Stomach (tissue), 9 donors: ENCODE data around the gene ENAM. TPM values are rescaled to one million over a fixed set of nuclear protein-coding genes. Genes with fewer than 3 reads are reported as not detected.

Source experiments
- DNase-seq, 2 donors: peaks; one replicate each; pipeline versions ENCODE4 v3.0.0 to v3.0.0-alpha.2; 2013 to 2019
- H3K27ac ChIP-seq, 5 donors: fragments of 200-600 bp in 4 of 5; sonication (generic) in 4 of 5; one replicate each; pipeline ENCODE4 v1.5.1; 2013 to 2019; ENCODE audit warnings: mild to moderate bottlenecking in 1 of 5, moderate library complexity in 1 of 5
- H3K27me3 ChIP-seq, 3 donors: fragments of 200-600 bp; sonication (generic); one replicate each; pipeline ENCODE4 v1.5.1; 2017 to 2019; ENCODE audit warnings: mixed run types in 1 of 3
- H3K36me3 ChIP-seq, 4 donors: fragments of 200-600 bp; sonication (generic); 1 replicate in 3 of 4; 2 replicates in 1 of 4; pipeline ENCODE4 v1.5.1; 2016 to 2019
- H3K4me1 ChIP-seq, 4 donors: fragments of 200-600 bp; sonication (generic); one replicate each; pipeline ENCODE4 v1.5.1; 2016 to 2019
- H3K4me3 ChIP-seq, 4 donors: fragments of 200-600 bp; sonication (generic) in 3 of 4; one replicate each; pipeline ENCODE4 v1.5.1; 2016 to 2019; ENCODE audit warnings: mild to moderate bottlenecking in 1 of 4
- H3K9me3 ChIP-seq, 4 donors: fragments of 200-600 bp; sonication (generic); one replicate each; pipeline ENCODE4 v1.5.1; 2016 to 2019
- EP300 ChIP-seq: sonication (generic); formaldehyde crosslinking; IDR thresholded peaks from one replicate; pipeline ENCODE4 v1.6.1; 2017; ENCODE audit warnings: antibody characterized with exemption
- POLR2A ChIP-seq, 4 donors: fragments of 450-650 bp; IDR thresholded peaks; one replicate each; pipeline ENCODE4 v1.6.1; 2016; ENCODE audit warnings: antibody characterized with exemption in 4 of 4, control low read depth in 2 of 4, mild to moderate bottlenecking in 1 of 4, moderate library complexity in 1 of 4
- POLR2AphosphoS5 ChIP-seq, 3 donors: sonication (generic); formaldehyde crosslinking; IDR thresholded peaks; one replicate each; pipeline ENCODE4 v1.6.1; 2016; ENCODE audit warnings: antibody characterized with exemption in 3 of 3
- WGBS, 5 donors: extraction: QIAGEN DNeasy Blood & Tissue Kit in 3 of 5; methylation state at CpG; one replicate each; pipeline versions ENCODE4 v1.1.5 to v1.1.7; 2013 to 2018; 5-methylcytosine and 5-hydroxymethylcytosine counted together
- intact Hi-C: fragments of 100-400 bp; cut with DNase I; formaldehyde crosslinking; loops from one replicate; pipeline ENCODE4 v1.15.1; 2023; ENCODE audit warnings: low total_unique reads
- polyA plus RNA-seq, 3 donors: library from polyadenylated mRNA; stranded (reverse); fragments of 200-250 nt; gene quantifications; one replicate each; pipeline ENCODE4 v1.2.3, GENCODE V29; 2013
- total RNA-seq, 5 donors: library from RNA; depleted of rRNA; stranded (reverse); fragments of >200 nt; gene quantifications; one replicate each; pipeline versions ENCODE4 v1.1.0 to v1.2.3, GENCODE V29; 2014 to 2016
- TF ChIP-seq, protein P1 (sequence below), 7 experiments: fragments of 450-650 bp in 4 of 7; fragments of 200-600 bp in 3 of 7; sonication (generic) in 3 of 7; IDR thresholded peaks; one replicate each; pipeline ENCODE4 v1.5.1; 2016 to 2019; ENCODE audit warnings: antibody characterized with exemption in 7 of 7, control low read depth in 2 of 7, mild to moderate bottlenecking in 1 of 7
- donor health status: healthy with polysubstance abuse.
- donor health status: Bipolar disorder and iron deficiency.
- donor health status: healthy.

The ENAM gene
- total and polyA plus RNA-seq, 8 donors, result 0.14 to 1.7 (median 0.44) TPM; not detected in 2

DNA sequence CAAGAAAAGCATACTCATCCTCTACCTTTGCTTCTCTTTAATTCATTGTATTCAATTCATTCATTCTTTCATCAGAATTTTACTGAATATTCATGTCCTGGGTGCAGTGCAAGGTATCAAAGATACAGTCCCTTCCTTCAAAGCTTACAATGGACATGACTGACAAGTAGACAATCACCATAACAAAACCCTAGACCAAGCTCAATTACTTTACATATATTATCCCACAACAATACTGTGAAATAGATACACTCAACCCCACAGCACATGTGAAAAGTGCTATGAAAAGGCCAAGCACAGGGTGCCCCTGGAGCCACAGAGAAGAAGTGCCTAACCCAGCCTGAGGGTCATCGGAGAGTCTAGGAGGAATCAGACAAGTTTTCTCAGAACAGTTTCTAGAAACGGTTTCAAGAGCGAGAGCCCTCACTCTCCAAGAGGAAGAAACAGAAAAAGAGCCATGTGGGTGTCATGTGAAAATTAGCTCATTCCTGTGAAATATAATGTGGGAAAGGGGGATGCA is 21.1 kb upstream of the ENAM start:
- H3K27me3 ChIP-seq, result no peaks in the 10 kb centered on the region
- 87 to 96% (median 91%) methylated on average over 3 of the region's 3 CpGs for WGBS, 5 donors
- H3K9me3 ChIP-seq, result no peaks in the 10 kb centered on the region
- H3K4me3 ChIP-seq, result no peak overlapping the region
- no peaks in the 10 kb centered on the region for H3K4me1 ChIP-seq
- no peak for DNase-seq
- TF ChIP-seq, protein P1, sequence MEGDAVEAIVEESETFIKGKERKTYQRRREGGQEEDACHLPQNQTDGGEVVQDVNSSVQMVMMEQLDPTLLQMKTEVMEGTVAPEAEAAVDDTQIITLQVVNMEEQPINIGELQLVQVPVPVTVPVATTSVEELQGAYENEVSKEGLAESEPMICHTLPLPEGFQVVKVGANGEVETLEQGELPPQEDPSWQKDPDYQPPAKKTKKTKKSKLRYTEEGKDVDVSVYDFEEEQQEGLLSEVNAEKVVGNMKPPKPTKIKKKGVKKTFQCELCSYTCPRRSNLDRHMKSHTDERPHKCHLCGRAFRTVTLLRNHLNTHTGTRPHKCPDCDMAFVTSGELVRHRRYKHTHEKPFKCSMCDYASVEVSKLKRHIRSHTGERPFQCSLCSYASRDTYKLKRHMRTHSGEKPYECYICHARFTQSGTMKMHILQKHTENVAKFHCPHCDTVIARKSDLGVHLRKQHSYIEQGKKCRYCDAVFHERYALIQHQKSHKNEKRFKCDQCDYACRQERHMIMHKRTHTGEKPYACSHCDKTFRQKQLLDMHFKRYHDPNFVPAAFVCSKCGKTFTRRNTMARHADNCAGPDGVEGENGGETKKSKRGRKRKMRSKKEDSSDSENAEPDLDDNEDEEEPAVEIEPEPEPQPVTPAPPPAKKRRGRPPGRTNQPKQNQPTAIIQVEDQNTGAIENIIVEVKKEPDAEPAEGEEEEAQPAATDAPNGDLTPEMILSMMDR (IDR thresholded peaks at IDR 0.05), result no peak
- TF ChIP-seq EP300 (no peak), POLR2AphosphoS5 (IDR thresholded peaks at IDR 0.05) (no peak), POLR2A (IDR thresholded peaks at IDR 0.05) (no peak)
- H3K27ac ChIP-seq, result no peak overlapping the region
- H3K36me3 ChIP-seq, result no peaks in the 10 kb centered on the region
- intact Hi-C loops, result no loop called here

GRCh38 chr4:70608324-70608723 is 20.2 kb upstream of the ENAM start:
- Histone ChIP-seq H3K4me1 (peaks cover 0 to 7% (median 2%) of the 10 kb centered on the region in 4 donors), H3K4me3 (no peak overlapping the region), H3K27me3 (no peaks in the 10 kb centered on the region), H3K27ac (no peak overlapping the region), H3K9me3 (no peaks in the 10 kb centered on the region), H3K36me3 (no peaks in the 10 kb centered on the region)
- intact Hi-C loops, result no loop called here
- TF ChIP-seq EP300 (no peak), POLR2AphosphoS5 (IDR thresholded peaks at IDR 0.05) (no peak), POLR2A (IDR thresholded peaks at IDR 0.05) (no peak)
- TF ChIP-seq, protein P1 (IDR thresholded peaks at IDR 0.05), result no peak
- DNase-seq, result no peak
- WGBS, 5 donors, result 45 to 65% (median 58%) methylated on average over 2 of the region's 2 CpGs

- Histone ChIP-seq H3K27me3 (no peaks in the 10 kb centered on the region), H3K4me3 (peak overlapping the region; percentile 2 to 34 (median 29)), H3K36me3 (no peaks in the 10 kb centered on the region), H3K27ac (peak overlapping the region in 4 of 5 donors; percentile 29 to 57 (median 46)), H3K9me3 (no peaks in the 10 kb centered on the region), H3K4me1 (peaks cover 5 to 42% (median 22%) of the 10 kb centered on the region in 4 donors)
- no peak for TF ChIP-seq POLR2A (IDR thresholded peaks at IDR 0.05)
- TF ChIP-seq POLR2AphosphoS5 (IDR thresholded peaks at IDR 0.05), result no peak
- TF ChIP-seq EP300, result no peak
- TF ChIP-seq, protein P1 (IDR thresholded peaks at IDR 0.05), result no peak
- WGBS, 5 donors, result 8 to 16% (median 10%) methylated on average over 9 of the region's 9 CpGs
- intact Hi-C loops, result no loop called here
- DNase-seq, result peak in 1 of 2 donors; percentile 50
Measured at GRCh38 chr4:70613306-70614183, 15.0 kb upstream of the ENAM start.

DNA sequence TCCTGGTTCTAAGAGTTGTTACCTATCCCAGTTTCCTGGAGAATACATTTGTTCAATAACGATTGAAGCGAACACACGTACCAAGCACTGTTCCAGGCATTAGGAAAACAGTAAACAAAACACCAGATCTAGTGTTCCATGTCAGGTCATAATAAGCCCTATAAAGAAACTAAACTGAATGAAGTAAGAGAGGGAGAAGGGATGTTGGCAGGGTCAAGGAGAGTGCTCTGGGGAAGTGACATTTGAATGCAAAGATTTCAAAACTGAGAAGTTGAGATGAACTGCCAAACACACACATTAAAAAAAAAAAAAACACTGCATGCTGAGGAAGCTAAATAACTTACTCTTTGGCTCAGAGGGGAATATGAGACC is 14.4 kb upstream of the ENAM start:
- H3K9me3 ChIP-seq, result no peaks in the 10 kb centered on the region
- peak overlapping the region; percentile 2 to 34 (median 29) for H3K4me3 ChIP-seq
- DNase-seq, result no peak
- TF ChIP-seq POLR2AphosphoS5 (IDR thresholded peaks at IDR 0.05) (no peak), EP300 (no peak), POLR2A (IDR thresholded peaks at IDR 0.05) (no peak)
- TF ChIP-seq, protein P1 (IDR thresholded peaks at IDR 0.05), result no peak
- no peaks in the 10 kb centered on the region for H3K27me3 ChIP-seq
- intact Hi-C loops, result no loop called here
- H3K27ac ChIP-seq, result peak overlapping the region in 3 of 5 donors; percentile 29 to 57 (median 56)
- H3K36me3 ChIP-seq, result no peaks in the 10 kb centered on the region
- H3K4me1 ChIP-seq, result peaks cover 5 to 42% (median 22%) of the 10 kb centered on the region in 4 donors
- 18 to 43% (median 25%) methylated on average over 3 of the region's 3 CpGs for WGBS, 5 donors
